GM12891 (cell line): ENCODE results near the gene CUBN.

Experiments used
- POLR2A ChIP-seq: IDR thresholded peaks from 2 replicates; pipeline ENCODE4 v1.6.1; 2011; ENCODE audit warnings: low read depth, low read length, control low read depth
- TAF1 ChIP-seq: IDR thresholded peaks from 2 replicates; pipeline ENCODE4 v1.6.1; 2011; ENCODE audit warnings: low read depth, low read length, control low read depth

- no peak for TF ChIP-seq POLR2A
- no peak for TF ChIP-seq TAF1
Observed at GRCh38 chr10:16792675-16793074, 336.9 kb downstream of the CUBN start.
